ENCODE data around the gene ASB9.

- no peak for TF ChIP-seq PHF8 (IDR thresholded peaks at IDR 0.05; ENCODE audit: borderline replicate concordance, low read depth)
- no peak for TF ChIP-seq CTCF (IDR thresholded peaks at IDR 0.05)
- TF ChIP-seq ZFP36 (IDR thresholded peaks at IDR 0.05; ENCODE audit: borderline replicate concordance, partially characterized antibody), result no peak
- TF ChIP-seq MAX (IDR thresholded peaks at IDR 0.05), result no peak
- no peak for TF ChIP-seq POLR2A (IDR thresholded peaks at IDR 0.05; ENCODE audit: low read length)
- TF ChIP-seq NR3C1 (IDR thresholded peaks at IDR 0.05), result no peak
- TF ChIP-seq REST (IDR thresholded peaks at IDR 0.05), result no peak
- TF ChIP-seq KDM1A (IDR thresholded peaks at IDR 0.05; ENCODE audit: low read depth), result no peak
- no peak for TF ChIP-seq EP300 (IDR thresholded peaks at IDR 0.05)
- TF ChIP-seq USF2 (IDR thresholded peaks at IDR 0.05), result no peak
- TF ChIP-seq JUN (IDR thresholded peaks at IDR 0.05), result no peak
These were observed 67.3 kb downstream of the ASB9 start for GRCh38 chrX:15202454-15203177.
